ENCODE data around the gene ANXA5. TPM values are rescaled to one million over a fixed set of nuclear protein-coding genes. Genes with fewer than 3 reads are reported as not detected.
A peak's percentile ranks its signal among the peaks of the same experiment; 100 is the strongest.

ANXA5 gene
- total and polyA plus RNA-seq, 9 of the 15 experiments (the other 6 are each of a cell fraction or from before 2014, with no cell fraction given): 49.9 to 131 (median 84.5) TPM

- DNase-seq (ENCODE audit: extremely low read depth in 1 of 4, low spot score in 3 of 4) (no peak), ATAC-seq (no peak; the same call in 2 of the 3 replicates), FAIRE-seq (no peak)
- no peaks in the 10 kb centered on the region for H3K9me1 ChIP-seq (ENCODE audit: control insufficient read depth, insufficient read depth, low read length)
- no peaks in the 10 kb centered on the region for H3K27me3 ChIP-seq (ENCODE audit: control insufficient read depth in 2 of 2, insufficient read depth in 2 of 2, low read length in 2 of 2)
- H3K36me3 ChIP-seq (ENCODE audit: control insufficient read depth, insufficient read depth, low read length): peaks cover 52% of the 10 kb centered on the region; the same call in 2 of the 3 replicates
- intact Hi-C loops (cut with micrococcal nuclease): no loop called here
- POLR2A ChIA-PET: interaction anchor here (1.2 to 1.5 kb wide), 2 partner anchors 9 to 12 kb away, joined by 3 to 7 read pairs; no protein-coding TSS in a partner anchor
- BruUV-seq (replicated peaks): no TSS peak
- no peak overlapping the region for H3K9ac ChIP-seq (ENCODE audit: insufficient read depth in 1 of 2, low read depth in 2 of 2, low read length in 2 of 2)
- no peaks in the 10 kb centered on the region for H3K4me1 ChIP-seq (replicated peaks in 1 of 2; ENCODE audit: control insufficient read depth in 2 of 2, insufficient read depth in 2 of 2, low read length in 2 of 2)
- TF ChIP-seq BRF1 (IDR thresholded peaks at IDR 0.05; ENCODE audit: borderline replicate concordance, extremely low read depth, insufficient read length): no peak
- TF ChIP-seq SPI1 (IDR thresholded peaks at IDR 0.05; ENCODE audit: borderline replicate concordance, low read depth, low read length): no peak
- H3K9me3 ChIP-seq (replicated peaks; ENCODE audit: control insufficient read depth, insufficient read depth, low read depth, low read length): no peaks in the 10 kb centered on the region
- no peaks in the 10 kb centered on the region for H4K20me1 ChIP-seq (replicated peaks; ENCODE audit: control insufficient read depth, insufficient read depth, low read length)
- in situ Hi-C loops (cut with MboI): no loop called here
- H3K4me2 ChIP-seq (ENCODE audit: insufficient read depth, low read length): no peak overlapping the region
- no peak overlapping the region for H3K4me3 ChIP-seq
- CTCF ChIA-PET (ENCODE audit: low intra/inter-chr PET ratio): no interaction called here
- 34% methylated on average over 4 of the region's 6 CpGs for WGBS (ENCODE audit: insufficient coverage, low coverage, missing lambda C conversion rate)
- H2AFZ ChIP-seq (ENCODE audit: low read depth, low read length): no peak overlapping the region
- no peak overlapping the region for H3K27ac ChIP-seq (ENCODE audit: extremely low read depth, low read depth, low read length)
- H3K79me2 ChIP-seq (ENCODE audit: control insufficient read depth, insufficient read depth, low read length): no peaks in the 10 kb centered on the region
These were observed 20.3 kb downstream of the ANXA5 start for GRCh38 chr4:121676345-121677075.

DNA sequence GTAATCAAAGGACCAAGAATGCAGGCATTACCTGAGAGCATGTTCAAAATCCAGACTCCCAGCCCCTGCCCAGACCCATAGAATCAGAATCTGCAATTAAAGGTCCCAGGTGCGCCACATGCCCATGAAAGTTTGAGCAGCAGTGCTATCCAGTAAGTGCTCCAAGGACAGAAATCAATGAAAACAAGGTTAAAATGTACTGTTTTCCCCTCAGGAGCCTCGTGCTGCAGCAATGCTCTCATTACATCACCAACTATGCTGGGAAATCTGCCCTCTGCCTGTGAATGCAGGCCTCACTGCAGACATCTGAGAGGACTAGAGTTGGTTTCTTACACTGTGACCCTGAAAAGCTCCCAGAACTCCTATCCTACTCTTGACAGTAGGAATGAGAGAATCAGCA is 21.1 kb downstream of the ANXA5 start:
- Histone ChIP-seq H3K36me3 (ENCODE audit: control insufficient read depth, insufficient read depth, low read length) (peaks cover 48% of the 10 kb centered on the region; the same call in 2 of the 3 replicates), H3K9me3 (replicated peaks; ENCODE audit: control insufficient read depth, insufficient read depth, low read depth, low read length) (no peaks in the 10 kb centered on the region), H3K4me3 (no peak overlapping the region), H3K9ac (ENCODE audit: insufficient read depth in 1 of 2, low read depth in 2 of 2, low read length in 2 of 2) (no peak overlapping the region), H3K4me2 (ENCODE audit: insufficient read depth, low read length) (no peak overlapping the region), H2AFZ (ENCODE audit: low read depth, low read length) (no peak overlapping the region), H3K27ac (ENCODE audit: extremely low read depth, low read depth, low read length) (no peak overlapping the region), H3K4me1 (replicated peaks in 1 of 2; ENCODE audit: control insufficient read depth in 2 of 2, insufficient read depth in 2 of 2, low read length in 2 of 2) (no peaks in the 10 kb centered on the region), H3K79me2 (ENCODE audit: control insufficient read depth, insufficient read depth, low read length) (no peaks in the 10 kb centered on the region), H4K20me1 (replicated peaks; ENCODE audit: control insufficient read depth, insufficient read depth, low read length) (no peaks in the 10 kb centered on the region), H3K27me3 (ENCODE audit: control insufficient read depth in 2 of 2, insufficient read depth in 2 of 2, low read length in 2 of 2) (no peaks in the 10 kb centered on the region), H3K9me1 (ENCODE audit: control insufficient read depth, insufficient read depth, low read length) (no peaks in the 10 kb centered on the region)
- FAIRE-seq (no peak), ATAC-seq (peak; percentile 78), DNase-seq (ENCODE audit: extremely low read depth in 1 of 4, low spot score in 3 of 4) (no peak)
- ChIA-PET POLR2A (interaction anchor here (1.5 kb wide), 1 partner anchor 9 kb away, joined by 7 read pairs; no protein-coding TSS in a partner anchor), CTCF (ENCODE audit: low intra/inter-chr PET ratio) (no interaction called here)
- 53% methylated on average over 2 of the region's 2 CpGs for WGBS (ENCODE audit: insufficient coverage, low coverage, missing lambda C conversion rate)
- in situ Hi-C loops (cut with MboI): no loop called here
- intact Hi-C loops (cut with micrococcal nuclease): no loop called here
- no TSS peak for BruUV-seq (replicated peaks)
- TF ChIP-seq ZNF586 (CRISPR knock-in tag; conservative IDR thresholded peaks at IDR 0.05): no peak
- TF ChIP-seq BCOR (IDR thresholded peaks at IDR 0.05): no peak
- TF ChIP-seq ATF3 (IDR thresholded peaks at IDR 0.05): no peak
- no peak for TF ChIP-seq ATF3 (CRISPR knock-in tag; conservative IDR thresholded peaks at IDR 0.05)
- no peak for TF ChIP-seq RBFOX2 (IDR thresholded peaks at IDR 0.05; ENCODE audit: low read depth, low read length)
- no peak for TF ChIP-seq RNF219 (CRISPR knock-in tag; IDR thresholded peaks at IDR 0.05)
- TF ChIP-seq, protein P1, sequence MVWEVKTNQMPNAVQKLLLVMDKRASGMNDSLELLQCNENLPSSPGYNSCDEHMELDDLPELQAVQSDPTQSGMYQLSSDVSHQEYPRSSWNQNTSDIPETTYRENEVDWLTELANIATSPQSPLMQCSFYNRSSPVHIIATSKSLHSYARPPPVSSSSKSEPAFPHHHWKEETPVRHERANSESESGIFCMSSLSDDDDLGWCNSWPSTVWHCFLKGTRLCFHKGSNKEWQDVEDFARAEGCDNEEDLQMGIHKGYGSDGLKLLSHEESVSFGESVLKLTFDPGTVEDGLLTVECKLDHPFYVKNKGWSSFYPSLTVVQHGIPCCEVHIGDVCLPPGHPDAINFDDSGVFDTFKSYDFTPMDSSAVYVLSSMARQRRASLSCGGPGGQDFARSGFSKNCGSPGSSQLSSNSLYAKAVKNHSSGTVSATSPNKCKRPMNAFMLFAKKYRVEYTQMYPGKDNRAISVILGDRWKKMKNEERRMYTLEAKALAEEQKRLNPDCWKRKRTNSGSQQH (CRISPR knock-in tag; IDR thresholded peaks at IDR 0.05): no peak
- TF ChIP-seq ZNF3 (CRISPR knock-in tag; IDR thresholded peaks at IDR 0.05): no peak
- TF ChIP-seq SRSF1 (IDR thresholded peaks at IDR 0.05; ENCODE audit: low read depth, low read length): no peak
